Nephron (organoid): ENCODE data around the gene FHDC1.

Source experiments
- H3K27ac Mint-ChIP-seq, 3 experiments: 2 replicates each; pipeline ENCODE4 v1.8.0; 2020; ENCODE audit warnings: mixed read lengths in 3 of 3, mild to moderate bottlenecking in 2 of 3, moderate library complexity in 1 of 3
- H3K27me3 Mint-ChIP-seq: 2 replicates; pipeline ENCODE4 v1.8.0; 2021; ENCODE audit warnings: low read depth, mild to moderate bottlenecking, moderate library complexity, mixed read lengths
- H3K36me3 Mint-ChIP-seq: 2 replicates; pipeline ENCODE4 v1.8.0; 2020; ENCODE audit warnings: low read depth, mixed read lengths
- H3K4me1 Mint-ChIP-seq: 2 replicates; pipeline ENCODE4 v1.8.0; 2020; ENCODE audit warnings: mixed read lengths
- H3K4me3 Mint-ChIP-seq, 3 experiments: 2 replicates each; pipeline ENCODE4 v1.8.0; 2020; ENCODE audit warnings: mild to moderate bottlenecking in 3 of 3, mixed read lengths in 3 of 3, moderate library complexity in 2 of 3
- H3K9me3 Mint-ChIP-seq: 2 replicates; pipeline ENCODE4 v1.8.0; 2020; ENCODE audit warnings: mixed read lengths
- TF ChIP-seq, protein P1 (sequence below), 3 experiments: fragments of 200-600 bp; sonication (generic); IDR thresholded peaks; one replicate each; pipeline ENCODE4 v1.5.0; 2021; ENCODE audit warnings: antibody characterized with exemption in 3 of 3; ENCODE audit not compliant: unreplicated experiment in 3 of 3

The FHDC1 gene

DNA sequence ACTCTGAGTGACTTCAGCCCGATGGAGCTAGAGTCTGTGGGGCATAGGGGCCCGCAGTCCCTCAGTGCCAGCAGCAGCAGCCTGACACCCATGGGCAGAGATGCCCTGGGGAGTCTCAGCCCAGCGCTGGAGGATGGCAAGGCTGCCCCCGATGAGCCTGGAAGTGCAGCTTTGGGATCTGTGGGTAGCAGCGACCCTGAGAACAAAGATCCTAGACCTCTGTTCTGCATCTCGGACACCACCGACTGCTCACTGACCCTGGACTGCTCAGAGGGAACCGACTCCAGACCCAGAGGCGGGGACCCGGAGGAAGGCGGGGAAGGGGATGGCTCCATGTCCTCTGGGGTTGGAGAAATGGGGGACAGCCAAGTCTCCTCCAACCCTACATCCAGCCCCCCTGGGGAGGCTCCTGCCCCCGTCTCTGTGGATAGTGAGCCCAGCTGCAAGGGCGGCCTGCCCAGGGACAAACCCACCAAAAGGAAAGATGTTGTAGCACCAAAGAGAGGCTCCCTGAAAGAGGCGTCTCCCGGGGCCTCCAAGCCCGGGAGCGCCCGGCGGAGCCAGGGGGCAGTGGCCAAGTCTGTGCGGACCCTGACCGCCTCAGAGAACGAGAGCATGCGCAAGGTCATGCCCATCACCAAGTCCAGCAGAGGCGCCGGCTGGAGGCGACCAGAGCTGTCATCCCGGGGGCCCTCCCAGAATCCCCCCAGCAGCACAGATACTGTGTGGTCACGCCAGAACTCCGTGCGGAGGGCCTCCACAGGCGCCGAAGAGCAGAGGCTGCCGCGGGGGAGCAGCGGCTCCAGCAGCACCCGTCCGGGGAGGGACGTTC lies 39.5 kb downstream of the FHDC1 start:
- Mint-ChIP-seq H3K36me3 (peaks cover 2% of the 10 kb centered on the region), H3K4me3 (no peak overlapping the region), H3K9me3 (no peaks in the 10 kb centered on the region), H3K4me1 (peaks cover 25% of the 10 kb centered on the region), H3K27me3 (peaks cover 4% of the 10 kb centered on the region), H3K27ac (no peak overlapping the region)
- TF ChIP-seq, protein P1, sequence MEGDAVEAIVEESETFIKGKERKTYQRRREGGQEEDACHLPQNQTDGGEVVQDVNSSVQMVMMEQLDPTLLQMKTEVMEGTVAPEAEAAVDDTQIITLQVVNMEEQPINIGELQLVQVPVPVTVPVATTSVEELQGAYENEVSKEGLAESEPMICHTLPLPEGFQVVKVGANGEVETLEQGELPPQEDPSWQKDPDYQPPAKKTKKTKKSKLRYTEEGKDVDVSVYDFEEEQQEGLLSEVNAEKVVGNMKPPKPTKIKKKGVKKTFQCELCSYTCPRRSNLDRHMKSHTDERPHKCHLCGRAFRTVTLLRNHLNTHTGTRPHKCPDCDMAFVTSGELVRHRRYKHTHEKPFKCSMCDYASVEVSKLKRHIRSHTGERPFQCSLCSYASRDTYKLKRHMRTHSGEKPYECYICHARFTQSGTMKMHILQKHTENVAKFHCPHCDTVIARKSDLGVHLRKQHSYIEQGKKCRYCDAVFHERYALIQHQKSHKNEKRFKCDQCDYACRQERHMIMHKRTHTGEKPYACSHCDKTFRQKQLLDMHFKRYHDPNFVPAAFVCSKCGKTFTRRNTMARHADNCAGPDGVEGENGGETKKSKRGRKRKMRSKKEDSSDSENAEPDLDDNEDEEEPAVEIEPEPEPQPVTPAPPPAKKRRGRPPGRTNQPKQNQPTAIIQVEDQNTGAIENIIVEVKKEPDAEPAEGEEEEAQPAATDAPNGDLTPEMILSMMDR (IDR thresholded peaks at IDR 0.05; ENCODE audit: unreplicated experiment in 3 of 3) = no peak

DNA sequence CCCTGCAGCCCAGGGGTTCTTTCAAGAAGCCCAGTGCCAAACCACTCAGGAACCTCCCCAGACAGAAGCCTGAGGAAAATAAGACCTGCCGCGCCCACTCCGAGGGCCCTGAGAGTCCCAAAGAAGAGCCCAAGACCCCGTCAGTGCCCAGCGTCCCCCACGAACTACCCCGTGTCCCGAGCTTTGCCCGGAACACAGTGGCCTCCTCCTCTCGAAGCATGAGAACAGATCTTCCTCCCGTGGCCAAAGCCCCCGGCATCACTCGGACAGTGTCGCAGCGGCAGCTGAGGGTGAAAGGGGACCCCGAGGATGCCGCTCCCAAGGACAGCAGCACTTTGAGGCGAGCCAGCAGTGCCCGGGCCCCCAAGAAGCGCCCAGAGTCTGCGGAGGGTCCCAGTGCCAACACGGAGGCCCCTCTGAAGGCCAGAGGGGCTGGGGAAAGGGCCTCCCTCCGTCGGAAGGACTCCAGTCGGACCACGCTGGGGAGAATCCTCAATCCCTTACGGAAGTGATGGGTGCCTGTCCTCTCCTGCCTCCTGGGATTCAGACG lies 40.2 kb downstream of the FHDC1 start:
- Mint-ChIP-seq H3K27ac (no peak overlapping the region), H3K9me3 (no peaks in the 10 kb centered on the region), H3K4me1 (peaks cover 21% of the 10 kb centered on the region)

DNA sequence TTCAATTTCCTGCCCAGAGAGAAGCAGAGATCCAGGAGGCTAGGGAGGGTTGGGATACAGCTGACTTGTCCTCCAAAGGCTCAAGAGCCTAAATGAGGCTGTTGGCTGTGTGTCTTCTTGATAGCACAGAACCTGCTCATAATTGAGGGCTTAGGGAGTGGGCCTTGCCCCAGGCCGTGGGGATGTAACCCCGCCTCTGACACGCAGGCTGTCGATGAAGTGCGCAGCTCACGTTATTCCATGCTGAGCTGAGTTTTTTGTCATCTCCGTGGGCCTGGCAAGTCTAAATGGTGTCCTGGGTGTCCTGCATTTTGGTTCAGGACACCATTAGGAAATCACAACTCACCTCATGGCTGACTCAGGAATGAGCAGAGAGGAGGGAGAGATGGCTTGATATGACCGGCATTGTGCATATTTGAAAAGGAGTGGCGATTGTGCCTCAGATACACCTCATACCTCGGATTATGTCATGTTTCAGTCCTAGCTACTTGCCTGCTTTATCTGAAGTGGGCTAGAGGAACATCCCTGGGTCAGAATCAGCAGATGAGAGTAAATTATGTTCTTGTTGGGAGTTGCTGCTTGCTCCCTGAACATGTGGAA lies 43.7 kb downstream of the FHDC1 start:
- no peaks in the 10 kb centered on the region for H3K36me3 Mint-ChIP-seq
- H3K4me1 Mint-ChIP-seq = no peaks in the 10 kb centered on the region
- H3K27me3 Mint-ChIP-seq = no peaks in the 10 kb centered on the region
- TF ChIP-seq, protein P1 (IDR thresholded peaks at IDR 0.05; ENCODE audit: unreplicated experiment in 3 of 3) = no peak
- H3K9me3 Mint-ChIP-seq = no peaks in the 10 kb centered on the region
- H3K27ac Mint-ChIP-seq = no peak overlapping the region
- H3K4me3 Mint-ChIP-seq = no peak overlapping the region

More for the DNA sequence above, 40.2 kb downstream of the FHDC1 start:
- TF ChIP-seq, protein P1 (IDR thresholded peaks at IDR 0.05; ENCODE audit: unreplicated experiment in 3 of 3) = no peak
- Mint-ChIP-seq H3K4me3 (no peak overlapping the region), H3K27me3 (peaks cover 4% of the 10 kb centered on the region), H3K36me3 (no peaks in the 10 kb centered on the region)

DNA sequence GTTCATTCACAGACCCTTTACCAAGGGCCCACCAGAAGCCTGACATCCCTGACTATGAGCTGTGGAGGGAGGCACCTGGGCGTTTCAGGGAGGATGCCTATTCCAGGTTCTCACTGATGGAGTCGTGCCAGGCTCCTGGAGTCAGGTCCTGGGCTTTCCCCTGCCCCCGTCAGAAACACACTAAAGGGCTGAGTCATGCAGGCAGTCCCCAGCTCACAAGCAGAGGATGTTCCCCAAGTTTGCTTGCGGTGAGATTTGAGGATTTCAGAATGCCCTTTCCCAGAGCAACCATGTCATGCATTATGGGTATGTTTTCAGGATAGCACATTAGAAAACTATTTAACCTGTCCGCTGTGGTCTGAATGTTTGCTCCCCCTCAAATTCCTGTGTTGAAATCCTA lies 45.2 kb downstream of the FHDC1 start:
- Mint-ChIP-seq H3K27me3 (no peaks in the 10 kb centered on the region), H3K27ac (no peak overlapping the region), H3K9me3 (no peaks in the 10 kb centered on the region), H3K36me3 (no peaks in the 10 kb centered on the region), H3K4me1 (no peaks in the 10 kb centered on the region), H3K4me3 (no peak overlapping the region)
- TF ChIP-seq, protein P1 (IDR thresholded peaks at IDR 0.05; ENCODE audit: unreplicated experiment in 3 of 3) = no peak

DNA sequence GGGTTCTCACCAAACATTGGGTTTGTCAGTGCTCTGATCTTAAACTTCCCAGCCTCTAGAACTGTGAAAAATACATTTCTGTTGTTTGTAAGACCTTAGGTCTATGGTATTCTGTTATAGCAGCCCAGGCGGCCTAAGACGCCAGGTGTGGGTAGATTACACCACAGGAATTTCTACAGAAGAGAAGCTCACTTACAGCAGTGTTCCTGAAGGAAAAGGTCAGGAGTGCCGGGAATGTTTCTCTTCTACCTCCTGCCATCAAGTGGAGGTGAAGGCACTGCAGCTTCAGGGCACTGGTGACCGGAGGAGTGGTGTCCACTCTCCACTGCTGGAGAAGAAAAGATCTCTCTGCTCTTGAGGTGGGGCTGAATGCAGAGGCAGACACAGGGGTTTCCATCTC lies 45.7 kb downstream of the FHDC1 start:
- Mint-ChIP-seq H3K9me3 (no peaks in the 10 kb centered on the region), H3K36me3 (no peaks in the 10 kb centered on the region), H3K27ac (no peak overlapping the region), H3K4me1 (no peaks in the 10 kb centered on the region), H3K4me3 (no peak overlapping the region), H3K27me3 (no peaks in the 10 kb centered on the region)
- TF ChIP-seq, protein P1 (IDR thresholded peaks at IDR 0.05; ENCODE audit: unreplicated experiment in 3 of 3) = no peak
